NCI-H1092 treated with DMSO at 0.1 percent for 48 hours (cell line): ENCODE results near the gene NCKIPSD.

Experiments
- DNase-seq: peaks from one replicate; lab custom pipeline; 2025; lab: John Stamatoyannopoulos, UW

The NCKIPSD gene

GRCh38 chr3:48696601-48697000 is 10.9 kb upstream of the NCKIPSD start:
- DNase-seq = no peak

- no peak for DNase-seq
Observed at GRCh38 chr3:48696156-48696555, 10.4 kb upstream of the NCKIPSD start.

GRCh38 chr3:48695393-48695753 is 9.7 kb upstream of the NCKIPSD start:
- DNase-seq = peak; percentile 26

GRCh38 chr3:48694610-48695392 is 9.1 kb upstream of the NCKIPSD start:
- peak; percentile 38 for DNase-seq

GRCh38 chr3:48693826-48694225 is 8.1 kb upstream of the NCKIPSD start:
- no peak for DNase-seq

GRCh38 chr3:48692551-48692950 is 6.8 kb upstream of the NCKIPSD start:
- DNase-seq = no peak

- no peak for DNase-seq
Observed at GRCh38 chr3:48690846-48691458, 5.2 kb upstream of the NCKIPSD start.

- DNase-seq = no peak
Observed at GRCh38 chr3:48689384-48689783, 3.7 kb upstream of the NCKIPSD start.

GRCh38 chr3:48688737-48689075 is 3.0 kb upstream of the NCKIPSD start:
- no peak for DNase-seq

- DNase-seq = no peak
Observed at GRCh38 chr3:48688032-48688736, 2.5 kb upstream of the NCKIPSD start.

- DNase-seq = no peak
Observed at GRCh38 chr3:48687220-48687678, 1.5 kb upstream of the NCKIPSD start.

- DNase-seq = no peak
Observed at GRCh38 chr3:48686538-48687219, 964 bp upstream of the NCKIPSD start.

GRCh38 chr3:48685293-48685602 is 467 bp downstream of the NCKIPSD start:
- no peak for DNase-seq

- DNase-seq = no peak
Observed at GRCh38 chr3:48684480-48685143, 1.1 kb downstream of the NCKIPSD start.

GRCh38 chr3:48684054-48684349 is 1.7 kb downstream of the NCKIPSD start:
- DNase-seq = no peak

- DNase-seq = no peak
Observed at GRCh38 chr3:48682786-48683185, 2.9 kb downstream of the NCKIPSD start.

GRCh38 chr3:48681974-48682610 is 3.6 kb downstream of the NCKIPSD start:
- DNase-seq = no peak

- no peak for DNase-seq
Observed at GRCh38 chr3:48681541-48681880, 4.2 kb downstream of the NCKIPSD start.

- no peak for DNase-seq
Observed at GRCh38 chr3:48680811-48681540, 4.7 kb downstream of the NCKIPSD start.

GRCh38 chr3:48679411-48680391 is 6.0 kb downstream of the NCKIPSD start:
- DNase-seq = no peak
